HG03442 (cell line): ENCODE measurements around the gene ZNF48.

ENCODE experiments used
- ATAC-seq: cut with Tn5 transposase; IDR thresholded peaks from one replicate; pipeline ENCODE4 v1.9.1; 2021; ENCODE audit warnings: mild to moderate bottlenecking, moderate library complexity; ENCODE audit not compliant: unreplicated experiment

The ZNF48 gene

DNA sequence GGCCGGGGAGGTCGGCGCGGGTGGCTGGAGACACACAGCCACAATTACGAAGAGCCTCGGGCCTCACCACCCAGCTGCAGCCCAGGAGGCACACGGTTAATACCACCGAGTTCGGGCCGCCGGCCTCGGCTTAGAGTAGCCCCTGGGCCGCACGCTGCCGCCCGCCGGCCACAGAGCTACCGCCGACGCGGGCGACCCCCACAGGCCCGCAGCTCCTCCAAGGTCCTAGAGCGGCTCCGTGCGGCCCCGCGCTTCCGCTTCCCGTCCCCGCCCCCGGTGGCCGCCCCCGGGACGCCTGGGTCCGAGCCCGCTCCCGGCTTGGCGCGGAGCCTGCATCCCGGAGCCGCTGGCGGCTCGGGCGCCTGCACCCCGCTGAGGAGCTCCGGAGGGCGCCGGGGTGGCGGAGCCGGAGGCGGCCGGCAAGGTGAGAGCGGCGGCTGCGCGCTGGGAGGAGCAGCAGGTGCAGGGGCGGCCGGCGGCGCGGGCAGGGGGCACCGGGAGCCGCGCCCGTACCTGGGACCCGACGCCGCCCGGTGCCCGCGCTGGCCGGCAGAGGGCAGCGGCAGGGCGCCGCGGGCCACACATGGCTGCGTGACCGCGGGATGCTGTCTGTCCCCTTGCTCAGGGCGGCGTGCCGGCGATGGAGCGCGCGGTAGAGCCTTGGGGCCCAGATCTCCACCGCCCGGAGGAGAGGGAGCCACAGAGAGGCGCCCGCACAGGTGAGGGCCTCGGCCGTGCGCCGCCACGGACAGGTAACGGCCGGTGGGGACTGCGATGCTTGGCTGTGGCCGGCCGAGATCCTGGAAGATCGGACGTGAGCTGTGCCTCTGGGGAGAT lies at the start of gene ZNF48:
TSS of gene ZNF48 (plus strand) at position 266 of the 837 bp plus-strand sequence. CDS start at position 641, 375 bp downstream.
- peak; percentile 54 for ATAC-seq

DNA sequence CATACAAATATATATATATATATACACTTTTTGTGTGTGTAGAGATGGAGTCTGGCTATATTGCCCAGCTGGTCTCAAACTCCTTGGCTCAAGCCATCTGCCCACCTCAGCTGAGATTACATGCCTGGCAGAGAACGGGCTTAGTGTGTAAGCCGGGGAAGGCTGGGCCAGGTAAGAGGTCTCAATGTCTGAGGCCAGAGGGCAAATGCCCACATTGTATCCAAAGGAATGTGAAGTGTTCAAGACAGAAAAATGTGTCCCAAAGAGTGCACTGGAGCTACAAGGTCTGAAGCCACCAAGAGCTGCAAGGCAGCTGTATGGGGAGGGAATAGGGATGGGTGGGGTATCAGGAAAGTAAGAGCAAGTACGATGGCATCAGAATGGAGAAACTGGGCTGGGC lies 48.9 kb upstream of the ZNF48 start:
- no peak for ATAC-seq

DNA sequence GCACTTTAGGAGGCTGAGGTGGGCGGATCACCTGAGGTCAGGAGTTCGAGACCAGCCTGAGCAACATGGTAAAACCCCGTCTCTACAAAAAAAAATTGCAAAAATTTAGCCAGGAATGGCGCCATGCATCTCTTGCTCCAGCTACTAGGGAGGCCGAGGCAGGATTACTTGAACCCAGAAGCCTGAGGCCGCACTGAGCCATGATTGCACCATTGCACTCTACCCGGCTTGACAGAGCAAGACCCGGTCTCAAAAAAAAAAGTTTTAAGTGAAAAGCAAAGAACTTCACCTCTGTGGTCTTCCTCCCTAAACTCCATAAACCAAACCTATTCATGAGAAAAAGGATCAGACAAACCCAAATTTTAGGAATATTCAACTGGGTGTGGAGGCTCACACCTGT lies 47.1 kb upstream of the ZNF48 start:
- no peak for ATAC-seq

DNA sequence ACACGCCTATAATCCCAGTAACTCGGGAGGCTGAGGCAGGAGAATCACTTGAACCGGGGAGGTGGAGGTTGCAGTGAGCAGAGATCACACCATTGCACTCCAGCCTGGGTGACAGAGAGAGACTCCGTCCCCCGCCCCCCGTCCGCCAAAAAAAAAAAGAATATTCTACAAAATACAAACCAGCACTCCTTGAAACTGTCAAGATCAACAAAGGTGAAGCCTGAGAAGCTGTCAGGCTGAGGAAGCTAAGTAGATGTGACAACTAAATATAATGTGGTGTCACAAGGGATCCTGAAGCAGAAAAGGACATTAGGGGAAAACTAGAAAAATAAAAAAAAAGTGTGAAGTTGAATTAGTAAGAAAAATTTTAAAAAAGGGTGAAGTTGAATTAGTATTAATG lies 46.3 kb upstream of the ZNF48 start:
- ATAC-seq: no peak

- ATAC-seq: no peak
These were observed 45.5 kb upstream of the ZNF48 start for GRCh38 chr16:30349675-30350074.

GRCh38 chr16:30350134-30350871 lies 44.9 kb upstream of the ZNF48 start:
- ATAC-seq: peak; percentile 34

- ATAC-seq: no peak
These were observed 44.2 kb upstream of the ZNF48 start for GRCh38 chr16:30351001-30351441.

- no peak for ATAC-seq
These were observed 43.4 kb upstream of the ZNF48 start for GRCh38 chr16:30351586-30352419.

DNA sequence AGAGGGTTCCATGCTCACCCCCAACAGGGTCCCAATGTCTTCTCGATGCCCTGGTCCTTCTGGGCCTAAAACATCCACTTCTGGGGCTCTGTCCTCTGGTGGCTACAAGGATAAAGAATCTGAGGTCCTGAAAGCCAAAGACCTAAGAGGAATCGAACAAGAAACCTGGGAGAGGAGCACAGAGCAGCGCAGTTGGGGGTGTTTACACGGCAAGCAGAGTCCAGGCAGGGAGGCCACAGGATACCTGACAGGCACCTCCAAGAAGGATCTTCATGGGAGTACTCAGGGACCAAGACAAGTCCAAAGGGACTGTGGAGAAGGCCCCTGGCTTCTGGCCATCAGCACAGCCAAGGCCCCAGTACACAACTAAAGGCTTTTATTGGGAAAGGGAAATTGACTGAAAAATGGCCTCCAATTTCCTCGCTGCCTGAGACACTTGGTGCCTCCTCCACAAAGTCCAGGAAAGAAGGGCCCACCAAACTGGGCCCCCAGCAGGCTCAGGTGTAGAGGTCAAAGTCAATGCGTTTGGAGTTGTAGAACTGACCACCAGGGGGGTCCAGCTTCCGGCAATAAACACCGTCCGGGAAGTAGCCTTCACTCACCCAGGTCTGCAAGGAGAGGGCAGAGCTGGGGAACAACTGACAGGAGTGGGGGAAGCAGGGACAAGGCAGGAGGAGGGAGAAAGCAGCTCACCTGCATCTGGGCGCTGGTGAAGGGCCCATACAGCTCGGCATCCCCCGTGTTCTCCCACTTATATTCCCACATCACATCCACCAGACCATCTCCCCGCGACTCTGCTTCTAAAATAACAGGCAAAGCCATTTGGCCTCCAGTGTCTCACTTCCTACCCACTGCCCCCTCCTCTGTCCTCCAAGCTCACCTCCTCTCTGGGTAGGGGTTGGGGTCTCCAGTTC lies 42.5 kb upstream of the ZNF48 start:
- no peak for ATAC-seq

DNA sequence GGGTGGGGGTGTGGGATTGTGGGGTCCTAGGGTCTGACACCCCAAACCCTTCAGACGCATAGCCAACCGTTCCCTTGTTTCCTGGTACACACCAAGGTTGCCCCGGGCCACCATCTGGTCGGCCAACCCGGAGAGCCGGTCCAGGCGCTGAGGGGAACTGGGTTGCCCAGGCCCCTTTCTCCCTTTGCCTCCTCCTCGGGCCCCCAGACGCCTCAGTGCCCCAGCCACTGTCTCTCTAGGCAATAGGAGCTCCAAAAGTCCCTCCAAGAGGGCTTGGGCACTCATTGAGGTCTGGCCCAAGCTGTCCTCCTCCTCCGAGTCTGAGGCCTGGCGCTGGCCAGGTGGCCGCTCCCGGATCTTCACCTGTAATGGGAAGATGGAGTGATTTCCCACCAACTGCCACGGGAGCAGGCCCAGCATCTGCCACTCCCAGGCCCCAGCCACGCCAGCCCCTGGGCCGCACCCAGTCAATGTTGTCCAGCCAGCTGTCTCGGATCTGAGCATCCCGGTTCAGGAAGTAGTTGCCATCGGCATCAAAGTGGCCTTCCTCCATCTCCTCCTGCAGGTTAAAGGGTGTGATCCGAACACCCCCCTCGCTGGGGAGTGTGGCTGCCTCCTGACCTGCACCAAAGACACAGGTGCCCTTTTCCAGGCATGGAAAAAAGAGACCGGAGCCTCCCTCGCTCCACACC lies 41.6 kb upstream of the ZNF48 start:
- no peak for ATAC-seq

DNA sequence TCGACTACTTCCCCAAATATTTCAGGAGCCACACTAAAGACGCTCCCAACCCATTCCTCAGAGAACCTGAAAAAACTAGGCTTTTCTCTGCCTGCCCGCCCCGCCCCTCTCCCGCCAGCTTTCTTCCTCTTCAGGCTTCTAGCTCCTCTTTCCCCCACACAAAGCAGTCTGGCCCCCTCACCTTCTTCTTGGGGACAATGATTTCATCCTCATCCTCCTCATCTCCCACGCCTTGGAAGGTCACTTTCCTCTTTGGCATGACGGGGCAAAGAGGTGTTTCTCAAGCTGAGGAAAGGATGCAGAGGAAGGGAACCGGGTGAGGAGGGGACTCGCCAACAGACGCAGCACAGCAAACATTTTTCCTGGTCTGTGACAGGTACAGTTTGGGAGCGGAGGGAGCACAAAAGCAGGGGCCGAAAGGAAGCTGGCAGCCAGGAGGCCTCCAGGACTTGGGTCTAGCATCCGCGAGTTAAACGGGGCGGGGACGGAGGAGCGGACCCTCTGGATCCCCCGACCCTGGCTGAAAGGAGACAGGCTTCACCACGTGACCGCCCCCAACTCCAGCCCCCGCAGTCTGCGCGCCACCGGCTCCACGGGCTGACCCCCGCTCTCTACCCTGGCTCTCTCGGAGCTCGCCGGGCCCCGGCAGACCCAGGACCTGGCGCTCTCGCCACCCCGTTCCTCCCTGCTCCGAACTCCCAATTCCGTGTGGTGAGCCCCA lies 40.6 kb upstream of the ZNF48 start:
- ATAC-seq: peak; percentile 10

- ATAC-seq: peak; percentile 56
These were observed 39.9 kb upstream of the ZNF48 start, which contains the start of gene CD2BP2 for GRCh38 chr16:30355144-30355953. CD2BP2 (minus strand) TSS chr16:30355308; CDS start chr16:30354681, 627 bp downstream.

DNA sequence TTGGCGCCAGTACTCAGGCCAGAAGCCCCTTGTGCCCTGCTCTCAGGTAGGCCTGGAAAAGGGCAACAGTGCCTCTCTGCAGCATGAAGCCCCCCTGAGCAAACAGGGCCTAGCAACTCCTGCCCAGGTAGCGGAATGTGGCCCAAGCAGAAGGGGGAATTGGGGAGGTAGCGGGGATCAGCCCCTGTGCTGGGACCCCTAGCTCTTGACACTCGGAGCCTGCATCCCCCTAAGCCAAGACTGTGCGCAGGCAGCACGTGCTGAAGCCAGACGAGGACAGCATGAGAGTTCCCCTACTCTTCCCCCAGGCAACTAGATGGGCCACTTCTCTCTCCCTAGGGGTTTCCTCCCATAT lies 39.3 kb upstream of the ZNF48 start:
- ATAC-seq: no peak

DNA sequence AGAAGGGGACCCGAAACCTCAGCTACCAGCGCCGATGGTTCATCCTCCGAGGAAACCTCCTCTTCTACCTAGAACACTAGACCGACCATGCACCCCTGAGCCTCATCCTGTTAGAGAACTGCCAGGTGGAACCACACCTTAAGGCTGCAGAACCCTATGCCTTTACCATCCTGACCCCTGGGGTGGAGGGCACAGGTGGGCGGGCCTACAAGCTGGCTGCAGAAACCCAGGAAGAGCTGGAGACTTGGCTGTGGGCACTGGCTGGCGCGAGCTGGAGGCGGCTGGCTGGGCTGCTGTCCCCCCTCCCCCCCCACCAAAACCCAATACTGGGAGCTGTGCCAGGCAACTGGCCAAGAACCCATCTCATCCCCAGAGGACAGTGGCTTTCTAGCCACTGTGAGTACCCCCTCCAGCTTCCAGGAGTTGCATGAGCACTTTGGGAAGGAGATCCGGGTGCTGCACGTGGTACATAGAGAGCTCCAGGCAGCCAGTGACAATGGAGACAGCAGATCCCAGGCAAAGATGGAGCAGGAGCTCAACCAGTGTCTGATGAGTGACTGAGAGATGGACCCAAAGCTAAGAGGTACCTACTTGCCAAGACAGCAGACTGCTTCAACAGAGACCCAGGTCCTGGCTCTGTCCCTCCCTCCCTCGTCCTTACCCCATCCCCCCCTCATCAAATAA lies 38.7 kb upstream of the ZNF48 start:
- ATAC-seq: no peak

GRCh38 chr16:30357085-30357714 lies 38.0 kb upstream of the ZNF48 start:
- no peak for ATAC-seq

DNA sequence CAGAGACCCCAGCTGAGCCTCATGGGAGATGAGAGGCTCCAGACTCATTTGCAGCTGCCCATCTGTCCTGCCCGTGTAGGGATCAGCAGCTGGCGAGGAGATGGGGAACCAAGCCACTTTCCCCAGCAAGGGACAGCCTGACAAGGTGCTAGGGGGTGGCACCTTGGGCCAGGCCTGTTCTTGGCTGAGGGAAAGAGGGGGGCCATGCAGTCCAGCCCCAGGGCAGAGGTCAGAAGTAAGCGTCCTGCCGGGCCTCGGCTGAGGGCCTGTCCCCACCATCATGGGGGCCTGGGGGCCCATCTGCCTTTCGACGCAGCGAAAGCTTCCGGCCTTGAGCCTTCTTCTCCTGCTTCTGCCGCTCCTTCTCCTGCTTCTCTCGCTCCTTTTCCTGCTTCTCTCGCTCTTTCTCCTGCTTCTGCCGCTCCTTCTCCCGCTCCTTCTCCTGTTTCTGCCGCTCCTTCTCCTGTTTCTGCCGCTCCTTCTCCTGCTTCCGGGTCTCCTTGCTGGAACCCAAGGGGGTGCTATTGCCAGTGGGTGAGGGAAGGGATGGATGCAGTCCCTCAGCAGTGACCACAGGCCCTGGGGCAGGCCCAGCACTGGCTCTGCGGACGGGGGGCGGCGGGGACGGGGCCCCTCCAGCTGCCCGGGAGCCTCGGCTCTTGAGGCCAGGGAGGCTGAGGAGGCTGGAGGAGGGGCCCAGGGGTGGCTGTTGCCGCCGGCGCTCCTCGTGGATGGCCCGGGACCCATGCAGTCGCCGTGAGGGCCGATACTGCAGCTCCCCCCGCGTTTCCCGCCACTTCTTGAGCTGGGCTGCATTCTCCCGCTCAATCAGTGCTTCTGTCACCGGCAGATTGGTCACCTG lies 37.3 kb upstream of the ZNF48 start:
- ATAC-seq: no peak
